NCI-H1694 (cell line): ENCODE measurements around the gene TRIML1.
"Not testable (repeated sequence)": the region's sequence is repeated elsewhere in the genome, so short reads cannot be mapped to it uniquely, and the experiment has no call there.

Experiments
- DNase-seq: peaks from one replicate; lab custom pipeline; 2025; lab: John Stamatoyannopoulos, UW

The TRIML1 gene

DNA sequence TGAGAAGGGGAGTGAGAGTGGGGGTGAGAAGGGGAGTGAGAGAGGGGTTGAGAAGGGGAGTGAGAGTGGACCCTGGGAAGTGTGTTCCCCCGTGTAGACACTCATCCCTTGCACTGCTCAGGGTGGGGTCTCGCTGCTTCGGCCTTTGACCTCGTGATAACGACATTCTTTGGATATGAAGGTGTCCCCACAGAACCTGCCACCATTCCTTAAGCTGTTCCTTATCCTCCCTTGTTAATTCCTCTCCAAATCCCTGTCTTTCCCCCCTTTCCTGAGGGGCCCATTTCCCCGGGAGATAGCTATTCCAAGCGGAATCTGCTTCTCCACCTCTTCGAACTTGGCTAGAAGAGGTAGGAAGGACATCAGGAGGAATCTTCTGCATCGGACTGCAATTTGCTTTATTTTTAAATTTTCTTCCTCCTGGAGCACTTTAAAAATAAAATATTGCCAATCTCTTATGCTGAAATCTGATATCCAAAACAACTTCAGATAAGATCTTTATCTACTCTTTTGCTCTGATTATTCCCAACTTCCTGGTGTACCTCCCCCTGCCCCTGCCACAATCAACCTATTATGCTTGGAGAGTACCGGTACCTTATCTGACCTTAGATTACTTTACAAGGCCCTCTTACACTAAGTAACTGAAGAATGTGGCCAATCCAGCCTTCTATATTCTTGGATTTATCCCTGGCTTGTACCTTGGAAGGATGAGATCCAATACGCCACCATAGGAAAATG is 15.6 kb downstream of the TRIML1 start:
- no peak for DNase-seq

DNA sequence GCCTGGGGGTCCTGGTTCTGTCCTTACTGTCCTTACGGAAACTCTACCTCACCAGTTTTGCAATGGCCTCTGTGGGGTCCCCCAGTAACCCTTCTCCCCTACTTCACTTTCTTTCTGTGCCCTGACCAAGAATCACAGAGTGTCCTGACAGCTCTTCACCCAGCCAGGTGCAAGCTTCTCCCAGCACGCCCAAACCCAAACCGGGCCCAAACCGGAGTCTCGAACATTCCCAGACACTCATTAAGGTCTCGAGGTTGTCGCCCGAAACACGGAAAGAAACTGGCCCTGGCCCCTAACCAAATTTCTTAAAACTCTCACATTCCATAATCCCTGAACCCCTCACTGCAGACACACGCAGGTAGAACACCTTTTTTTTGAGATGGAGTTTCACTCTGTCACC is 19.1 kb downstream of the TRIML1 start:
- DNase-seq = no peak

DNA sequence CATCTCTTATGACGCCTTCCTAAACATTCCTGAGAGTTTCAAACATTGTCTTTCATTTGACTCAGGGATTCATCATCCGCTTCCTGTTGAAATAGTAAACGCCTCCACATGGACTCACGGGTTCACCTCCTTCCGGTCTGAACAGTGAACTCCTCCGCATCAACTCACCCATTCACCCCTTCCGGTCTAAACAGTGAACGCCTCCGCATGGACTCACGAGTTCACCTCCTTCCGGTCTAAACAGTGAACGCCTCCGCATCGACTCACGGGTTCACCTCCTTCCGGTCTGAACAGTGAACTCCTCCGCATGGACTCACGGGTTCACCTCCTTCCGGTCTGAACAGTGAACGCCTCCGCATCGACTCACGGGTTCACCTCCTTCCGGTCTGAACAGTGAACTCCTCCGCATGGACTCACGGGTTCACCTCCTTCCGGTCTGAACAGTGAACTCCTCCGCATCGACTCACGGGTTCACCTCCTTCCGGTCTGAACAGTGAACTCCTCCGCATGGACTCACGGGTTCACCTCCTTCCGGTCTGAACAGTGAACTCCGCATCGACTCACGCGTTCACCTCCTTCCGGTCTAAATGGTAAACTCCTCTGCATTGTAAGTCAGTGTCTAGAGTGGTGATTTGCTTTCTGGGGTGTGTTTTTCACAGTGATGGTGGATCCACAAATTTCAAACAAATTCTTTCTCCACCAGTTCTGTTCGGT is 20.4 kb downstream of the TRIML1 start:
- DNase-seq = not testable (repeated sequence)

DNA sequence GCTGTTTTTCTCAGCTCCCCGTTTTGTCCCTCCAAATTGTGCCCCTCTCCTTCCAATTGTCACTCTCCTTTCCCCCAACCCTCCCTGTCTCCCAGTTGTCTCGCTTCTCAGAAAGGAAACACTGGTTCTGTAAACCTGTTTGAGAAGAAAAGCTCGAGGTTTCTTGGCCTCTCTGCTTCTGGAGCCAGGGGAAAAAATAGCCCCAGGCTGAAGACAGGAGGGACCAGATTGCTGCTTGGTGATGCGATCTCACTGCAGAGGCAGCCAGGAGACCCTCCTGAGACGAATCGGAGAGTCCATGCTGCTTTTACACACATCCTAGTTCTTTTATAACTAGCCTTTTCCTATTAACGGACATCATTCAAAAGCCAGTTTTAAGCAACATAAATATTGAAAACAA is 21.2 kb downstream of the TRIML1 start:
- DNase-seq = no peak

DNA sequence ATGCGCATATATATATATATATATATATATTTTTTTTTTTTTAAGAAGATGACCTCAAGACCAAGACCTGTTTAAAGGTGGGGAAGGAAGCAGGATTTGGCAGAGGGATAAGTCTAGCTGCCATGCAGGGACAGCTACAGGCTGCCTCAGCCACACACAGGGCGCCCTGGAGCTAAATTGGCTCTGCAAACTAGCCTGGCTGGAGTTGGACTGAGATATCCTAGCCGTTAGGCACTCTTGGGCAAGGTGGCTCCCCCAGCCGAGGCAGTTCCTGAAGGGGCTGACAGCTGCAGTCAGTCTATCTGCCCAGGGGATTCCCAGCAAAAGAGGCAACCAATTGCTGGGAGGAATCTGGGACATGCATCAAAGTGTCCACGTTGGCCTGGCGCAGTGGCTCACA is 21.9 kb downstream of the TRIML1 start:
- DNase-seq = no peak

DNA sequence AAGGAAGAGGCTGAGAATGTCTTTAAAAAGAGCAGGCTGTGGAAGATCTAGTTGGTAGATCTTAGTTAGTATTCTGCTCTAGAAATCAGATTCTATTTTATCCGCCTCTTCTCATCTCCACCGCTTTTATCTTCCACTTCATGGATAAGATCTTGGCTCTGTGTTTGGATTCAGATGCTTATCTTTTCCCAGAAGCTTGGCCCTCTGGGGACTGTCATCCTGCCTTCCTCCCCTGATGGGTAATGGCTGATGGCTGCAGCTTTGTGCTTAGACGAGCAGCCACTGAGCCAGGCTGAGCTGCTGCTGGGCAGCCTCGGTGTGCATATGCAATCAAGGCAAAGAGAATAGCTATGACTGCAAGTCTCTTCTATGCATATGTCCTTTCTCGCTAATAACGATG is 23.5 kb downstream of the TRIML1 start:
- DNase-seq = no peak

DNA sequence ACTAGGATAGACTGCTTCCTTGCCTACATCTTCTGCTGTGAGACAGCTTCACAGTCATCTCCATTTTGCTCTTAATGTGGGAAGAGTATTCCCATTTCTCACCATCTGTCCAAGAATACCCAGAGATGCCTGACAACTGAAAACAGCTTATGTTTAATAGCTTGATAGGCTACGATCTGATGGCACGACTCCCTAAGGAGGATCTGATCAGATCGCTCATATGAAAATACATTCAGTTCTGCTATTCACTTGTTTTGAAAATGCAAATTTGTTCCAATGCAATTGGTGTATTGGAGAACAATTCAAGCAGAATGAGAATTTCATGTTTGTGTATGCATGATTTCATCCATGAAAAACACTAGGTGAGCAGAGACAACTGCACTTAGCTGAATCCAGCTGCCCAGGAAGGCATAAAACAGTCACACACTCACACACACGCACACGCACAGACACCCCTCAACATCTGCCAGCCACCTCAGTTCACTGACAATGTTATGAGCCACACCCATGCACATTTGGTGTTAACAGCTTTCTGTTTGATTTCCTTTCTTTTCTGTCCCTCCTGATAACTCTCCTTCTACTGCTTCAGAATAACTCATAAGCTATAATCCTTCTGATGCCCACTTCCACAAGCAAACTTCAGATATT is 29.6 kb downstream of the TRIML1 start:
- DNase-seq = no peak

DNA sequence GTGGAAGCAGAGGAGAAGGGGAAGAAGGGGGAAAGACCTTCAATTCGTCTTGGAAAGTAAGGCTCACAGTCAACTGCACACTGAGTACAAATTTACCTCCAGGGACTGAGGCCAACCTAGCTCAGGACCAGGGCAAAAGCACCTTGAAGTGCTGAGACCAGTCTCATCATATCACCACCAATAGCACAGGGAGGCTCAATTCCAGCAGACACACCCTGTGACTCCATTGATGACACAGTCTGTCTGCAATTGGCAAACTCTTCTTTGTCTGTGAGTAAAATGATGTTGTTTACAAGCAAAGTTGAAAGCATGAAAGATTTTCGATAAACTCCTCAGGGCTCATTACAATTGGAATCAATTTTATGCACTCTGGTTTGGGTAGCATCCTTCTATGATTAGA is 32.3 kb downstream of the TRIML1 start:
- DNase-seq = no peak

DNA sequence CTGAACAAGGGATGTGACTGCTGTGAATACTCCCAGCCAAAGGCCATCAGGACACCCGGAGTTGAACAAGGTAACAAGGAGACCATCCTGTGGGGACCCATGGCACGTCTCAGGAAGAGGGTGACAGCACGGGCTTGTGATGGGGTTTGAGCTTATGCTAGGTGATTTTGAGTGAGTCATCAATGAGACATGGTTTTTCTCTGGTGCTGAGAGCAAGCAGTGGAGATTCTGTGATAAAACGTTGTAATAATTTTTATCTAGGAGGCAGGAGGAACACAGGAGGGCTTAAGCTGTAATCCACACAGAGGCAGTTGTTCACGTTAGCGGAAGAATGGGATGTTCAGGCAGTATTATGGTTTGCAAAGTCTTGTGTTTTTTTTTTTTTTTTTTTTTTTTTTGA is 36.0 kb downstream of the TRIML1 start:
- DNase-seq = no peak

DNA sequence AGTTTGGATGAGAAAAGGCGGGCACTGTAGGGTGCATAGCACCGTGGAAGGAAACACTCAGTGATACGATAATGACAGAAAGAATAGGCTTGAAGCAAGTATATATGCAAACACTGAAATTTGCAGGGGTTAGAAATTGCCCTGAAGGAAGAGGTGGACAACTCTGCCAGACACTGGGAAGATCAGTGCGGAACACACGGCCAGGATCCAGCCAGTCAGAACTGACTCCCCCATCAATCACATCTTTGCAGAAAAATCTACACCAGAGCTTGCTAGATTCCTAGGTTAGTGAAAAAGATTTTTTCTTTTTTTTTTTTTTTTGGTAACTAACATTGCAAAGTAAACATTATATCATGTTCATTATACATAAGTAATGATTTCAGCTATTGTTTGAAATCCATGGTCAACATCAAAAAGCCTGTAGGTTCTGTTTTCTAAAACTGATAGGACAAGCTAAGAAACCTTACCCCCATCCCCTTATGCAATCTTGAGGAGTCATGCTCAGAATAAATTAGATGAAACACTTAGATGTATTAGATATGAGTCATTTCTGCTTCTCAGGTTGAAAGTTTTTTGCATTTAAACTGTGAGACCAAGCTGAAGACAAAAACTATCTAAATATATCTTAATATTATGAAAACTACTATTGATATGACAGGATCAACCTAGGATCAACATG is 38.9 kb downstream of the TRIML1 start:
- DNase-seq = no peak

DNA sequence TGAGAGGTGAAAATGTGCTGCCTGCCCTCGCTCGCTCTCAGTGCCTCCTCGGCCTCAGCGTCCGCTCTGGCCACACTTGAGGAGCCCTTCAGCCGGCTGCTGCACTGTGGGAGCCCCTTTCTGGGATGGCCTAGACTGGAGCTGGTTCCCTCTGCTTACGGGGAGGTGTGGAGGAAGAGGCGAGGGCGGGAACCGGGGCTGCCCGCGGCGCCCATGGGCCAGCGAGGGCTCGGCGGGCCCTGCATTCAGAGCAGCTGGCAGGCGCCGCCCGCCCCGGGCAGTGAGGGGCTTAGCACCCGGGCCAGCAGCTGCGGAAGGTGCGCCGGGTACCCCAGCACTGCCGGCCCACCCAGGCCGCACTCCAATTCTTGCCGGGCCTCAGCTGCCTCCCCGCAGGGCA is 39.6 kb downstream of the TRIML1 start:
- no peak for DNase-seq

DNA sequence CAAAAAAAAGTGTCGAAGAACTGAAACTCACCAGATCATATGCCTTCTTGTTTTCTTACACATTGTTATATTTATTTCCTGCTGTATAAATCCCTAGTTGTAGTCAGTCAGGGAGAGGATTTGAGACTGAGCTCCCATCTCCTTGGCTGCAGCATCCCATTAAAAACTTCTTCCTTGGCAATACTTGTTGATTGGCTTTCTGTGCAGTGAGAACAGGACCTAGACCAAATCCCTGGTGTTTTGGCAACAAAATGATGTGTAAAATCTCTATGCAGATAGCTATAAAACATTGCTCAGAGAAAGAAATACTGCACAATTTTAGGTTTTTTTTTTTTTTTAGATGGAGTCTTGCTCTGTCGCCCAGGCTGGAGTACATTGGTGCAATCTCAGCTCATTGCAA is 47.9 kb downstream of the TRIML1 start:
- no peak for DNase-seq

DNA sequence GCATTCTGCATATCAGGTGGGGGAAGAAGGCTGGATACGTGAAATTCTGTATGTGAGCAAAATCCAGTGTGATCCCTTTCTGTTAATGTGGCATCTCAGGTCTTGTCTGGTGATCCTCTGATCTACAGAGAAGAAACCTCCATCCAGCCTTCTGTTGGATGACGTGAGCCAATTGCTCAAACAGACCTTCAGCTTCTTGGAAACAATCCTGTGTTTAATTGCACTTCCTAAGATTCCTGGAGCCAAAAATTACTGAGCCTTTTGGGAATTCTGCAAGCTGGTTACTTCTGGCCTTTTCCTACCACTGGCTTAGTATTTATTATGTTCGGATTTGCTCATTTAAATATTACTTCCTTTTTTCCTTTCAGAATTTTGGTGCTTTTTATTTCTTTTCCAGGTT is 51.2 kb downstream of the TRIML1 start:
- no peak for DNase-seq

DNA sequence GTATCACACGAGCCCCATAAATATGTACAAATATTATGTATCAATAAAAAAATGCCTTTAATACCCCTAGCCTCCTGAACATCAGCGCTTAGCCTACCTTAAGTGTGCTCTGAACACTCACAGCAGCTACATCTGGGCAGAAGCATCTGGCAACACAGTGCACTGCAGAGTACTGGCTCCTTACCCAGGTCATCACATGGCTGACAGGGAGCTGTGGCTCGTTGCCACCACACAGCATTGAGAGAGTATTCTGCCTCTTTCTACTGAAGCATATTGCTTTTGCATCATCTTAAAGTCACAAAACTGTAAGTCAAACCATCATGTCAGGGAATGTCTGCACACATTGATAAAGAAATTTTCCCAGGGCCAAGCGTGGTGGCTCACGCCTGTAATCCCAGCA is 55.2 kb downstream of the TRIML1 start:
- no peak for DNase-seq

DNA sequence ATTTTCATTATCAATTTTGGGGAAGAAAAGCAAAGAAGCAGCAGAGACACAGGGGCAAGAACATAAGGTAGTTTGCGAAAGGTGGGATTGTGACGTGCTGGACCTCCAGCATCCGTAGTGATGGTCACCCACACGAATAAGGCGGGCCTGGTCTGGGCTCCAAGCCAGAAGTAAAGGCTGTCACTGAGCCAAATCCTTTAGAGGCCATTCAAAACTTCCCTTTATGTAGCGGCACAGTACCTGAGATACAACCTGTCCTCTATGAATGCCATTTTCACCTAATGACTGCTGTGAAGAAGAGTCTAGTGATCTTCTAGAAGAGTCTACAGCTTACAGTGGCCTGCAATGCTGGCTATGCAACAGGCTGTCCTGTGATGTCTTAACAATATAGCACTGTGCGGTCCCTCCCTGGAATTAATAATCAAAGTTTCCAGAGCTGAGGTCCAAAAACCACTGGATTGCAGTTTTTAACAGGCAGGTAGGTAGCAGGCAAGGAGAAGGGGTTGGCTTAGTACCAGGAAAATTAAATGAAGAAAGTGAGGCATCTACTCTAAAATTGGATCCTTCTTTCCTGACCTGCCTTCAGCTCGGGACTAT is 56.2 kb downstream of the TRIML1 start:
- DNase-seq = no peak

DNA sequence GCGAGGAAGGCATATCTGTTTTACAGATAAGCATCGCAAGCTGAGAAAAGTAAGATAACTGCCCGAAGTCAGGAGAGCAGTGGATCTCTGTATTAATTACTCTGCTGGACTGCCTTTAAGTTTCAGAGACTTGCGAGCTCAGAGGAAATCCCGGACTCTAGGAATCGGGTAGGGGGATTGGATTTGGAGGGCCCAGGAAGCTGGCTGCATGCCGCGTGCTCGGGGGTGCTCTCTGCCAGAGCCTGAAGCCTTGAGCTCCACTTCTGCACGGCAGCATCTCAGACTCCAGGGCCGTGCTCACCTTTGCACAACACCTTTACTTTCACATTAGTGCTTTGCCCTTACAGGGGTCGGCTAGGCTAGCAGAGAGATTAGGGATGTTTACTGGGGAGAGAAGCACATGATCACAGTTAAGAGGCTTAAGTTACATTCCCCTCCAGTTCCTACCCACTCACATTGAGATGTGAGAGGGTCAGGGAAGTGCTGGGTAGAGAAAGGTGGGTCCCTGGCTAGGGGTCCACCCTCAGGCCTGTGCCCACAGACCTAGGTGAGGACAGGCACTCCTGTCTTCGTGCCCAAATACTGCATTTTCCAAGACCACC is 57.0 kb downstream of the TRIML1 start:
- DNase-seq = no peak
